VCaP (cell line): Measurements from ENCODE around the gene PTX4.

Experiments
- H3K27ac ChIP-seq: fragments of 450-650 bp; 2 replicates; pipeline ENCODE4 v1.5.1; 2017
- TF ChIP-seq, protein P1 (sequence below): fragments of 450-650 bp; conservative IDR thresholded peaks from 2 replicates; pipeline ENCODE4 v1.5.1; 2017; ENCODE audit warnings: mild to moderate bottlenecking, moderate library complexity

The PTX4 gene

DNA sequence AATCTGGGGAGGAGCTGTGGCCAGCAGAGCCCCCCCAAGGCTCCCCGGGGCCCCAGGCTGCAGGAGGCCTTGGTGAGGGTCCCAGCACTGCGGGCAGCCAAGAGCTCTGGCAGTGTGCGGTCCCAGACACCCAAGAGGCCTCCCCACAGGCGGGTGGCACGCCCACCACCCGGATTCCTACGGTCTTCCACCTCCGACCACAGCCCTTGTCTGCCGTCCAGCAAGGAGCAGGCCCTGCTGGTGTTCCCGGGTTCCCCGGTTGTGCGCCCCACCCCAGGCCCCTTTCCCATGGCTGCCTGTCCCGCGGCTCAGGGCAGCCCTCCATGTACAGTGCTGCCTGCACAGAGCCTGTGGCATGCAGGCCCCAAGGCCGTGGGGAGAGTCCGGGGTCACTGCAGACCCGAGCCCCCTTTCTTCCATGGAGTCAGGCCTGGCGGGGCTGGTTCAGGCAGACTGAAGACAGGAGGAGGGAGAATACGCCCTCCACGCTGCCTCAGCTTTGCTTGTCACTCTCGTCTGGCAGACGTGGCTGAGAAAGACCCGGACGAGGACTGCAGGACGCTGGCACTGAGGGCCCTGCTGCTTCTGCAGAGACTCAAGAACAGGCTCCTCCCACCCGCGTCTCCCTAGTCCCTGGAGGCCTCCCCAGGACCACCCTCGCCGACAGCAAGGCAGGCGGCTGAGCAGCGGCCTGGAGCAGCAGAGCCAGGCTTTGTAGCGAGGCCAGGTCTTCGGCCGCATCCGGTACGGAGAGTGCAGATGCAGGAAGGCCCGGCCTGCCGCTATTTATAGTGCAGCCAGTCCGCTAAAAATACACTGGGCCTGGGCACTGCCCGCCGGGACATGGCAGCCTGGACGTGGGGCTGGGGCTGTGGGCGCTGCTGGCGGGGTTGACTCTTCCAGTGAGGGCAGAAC, 20.8 kb upstream of the PTX4 start:
- no peak overlapping the region for H3K27ac ChIP-seq
- TF ChIP-seq, protein P1, sequence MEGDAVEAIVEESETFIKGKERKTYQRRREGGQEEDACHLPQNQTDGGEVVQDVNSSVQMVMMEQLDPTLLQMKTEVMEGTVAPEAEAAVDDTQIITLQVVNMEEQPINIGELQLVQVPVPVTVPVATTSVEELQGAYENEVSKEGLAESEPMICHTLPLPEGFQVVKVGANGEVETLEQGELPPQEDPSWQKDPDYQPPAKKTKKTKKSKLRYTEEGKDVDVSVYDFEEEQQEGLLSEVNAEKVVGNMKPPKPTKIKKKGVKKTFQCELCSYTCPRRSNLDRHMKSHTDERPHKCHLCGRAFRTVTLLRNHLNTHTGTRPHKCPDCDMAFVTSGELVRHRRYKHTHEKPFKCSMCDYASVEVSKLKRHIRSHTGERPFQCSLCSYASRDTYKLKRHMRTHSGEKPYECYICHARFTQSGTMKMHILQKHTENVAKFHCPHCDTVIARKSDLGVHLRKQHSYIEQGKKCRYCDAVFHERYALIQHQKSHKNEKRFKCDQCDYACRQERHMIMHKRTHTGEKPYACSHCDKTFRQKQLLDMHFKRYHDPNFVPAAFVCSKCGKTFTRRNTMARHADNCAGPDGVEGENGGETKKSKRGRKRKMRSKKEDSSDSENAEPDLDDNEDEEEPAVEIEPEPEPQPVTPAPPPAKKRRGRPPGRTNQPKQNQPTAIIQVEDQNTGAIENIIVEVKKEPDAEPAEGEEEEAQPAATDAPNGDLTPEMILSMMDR: no peak

DNA sequence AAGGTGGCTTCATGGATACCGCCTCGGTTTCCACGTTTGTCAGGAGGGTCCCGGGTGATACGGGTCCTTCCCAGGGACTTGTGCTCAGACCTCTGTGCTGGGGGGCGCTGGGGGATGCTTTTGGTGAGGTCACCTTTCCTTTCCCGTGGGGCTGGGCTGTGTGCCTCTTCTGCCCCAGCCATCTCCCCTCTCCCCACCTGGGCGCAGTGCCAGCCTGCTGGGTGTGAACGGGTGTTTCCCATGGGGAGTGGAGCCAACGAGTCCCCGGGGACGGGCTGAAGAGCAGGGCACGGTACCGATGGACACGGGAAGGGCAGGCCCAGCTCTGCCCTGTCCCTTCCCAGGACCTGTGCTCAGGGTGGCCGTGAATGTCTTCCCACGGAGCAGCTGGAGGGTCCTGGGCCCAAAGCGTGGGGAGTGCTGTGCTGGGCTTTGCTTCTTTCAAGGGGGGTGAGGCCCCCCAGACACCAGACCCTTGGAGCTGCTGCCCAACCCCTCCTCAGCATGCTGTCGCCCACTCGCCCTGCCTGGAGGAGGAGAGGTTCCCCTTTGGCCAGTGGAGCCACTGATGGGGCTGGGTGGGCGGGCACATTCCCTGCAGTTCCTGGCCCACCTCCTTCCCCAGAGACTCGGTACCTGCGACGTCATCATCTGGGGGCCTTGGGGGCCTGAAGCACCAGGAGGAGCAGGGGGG, 19.9 kb upstream of the PTX4 start:
- TF ChIP-seq, protein P1: no peak
- H3K27ac ChIP-seq: no peak overlapping the region

DNA sequence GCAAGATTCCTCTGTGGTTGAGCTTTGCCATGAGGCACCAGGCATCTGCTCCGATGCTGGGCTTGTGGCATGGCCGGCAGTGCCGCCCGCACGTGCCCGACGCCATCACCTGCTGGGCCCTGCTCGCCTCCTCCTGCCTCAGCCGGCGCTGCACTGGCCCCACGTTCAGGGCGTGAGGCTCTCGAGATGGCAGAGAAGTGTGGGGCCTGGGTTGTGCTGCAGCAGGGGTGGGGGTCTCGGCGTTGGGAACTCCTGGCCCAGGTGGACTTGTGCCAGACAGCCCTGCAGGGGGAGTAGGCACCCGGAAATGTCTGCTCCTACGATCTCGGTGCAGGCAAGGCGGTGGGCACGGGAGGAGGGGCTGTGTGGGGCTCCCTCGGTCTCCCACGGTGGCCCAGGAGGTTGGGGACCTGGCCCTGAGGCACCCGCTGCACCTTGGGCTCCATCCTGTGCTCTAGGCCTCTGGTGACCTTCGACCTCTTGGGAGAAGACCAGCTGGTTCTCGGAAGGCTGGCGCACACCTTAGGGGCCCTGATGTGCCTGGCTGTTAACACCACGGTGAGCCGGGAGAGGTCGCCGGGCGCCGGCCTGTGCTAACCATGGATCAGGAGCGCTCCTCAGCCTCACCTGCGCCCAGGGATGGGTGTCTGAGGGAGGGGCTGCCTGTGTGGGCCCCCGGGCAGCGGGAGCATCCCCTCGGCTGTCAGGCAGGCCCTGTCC, 17.9 kb upstream of the PTX4 start:
- H3K27ac ChIP-seq: no peak overlapping the region
- TF ChIP-seq, protein P1: no peak

DNA sequence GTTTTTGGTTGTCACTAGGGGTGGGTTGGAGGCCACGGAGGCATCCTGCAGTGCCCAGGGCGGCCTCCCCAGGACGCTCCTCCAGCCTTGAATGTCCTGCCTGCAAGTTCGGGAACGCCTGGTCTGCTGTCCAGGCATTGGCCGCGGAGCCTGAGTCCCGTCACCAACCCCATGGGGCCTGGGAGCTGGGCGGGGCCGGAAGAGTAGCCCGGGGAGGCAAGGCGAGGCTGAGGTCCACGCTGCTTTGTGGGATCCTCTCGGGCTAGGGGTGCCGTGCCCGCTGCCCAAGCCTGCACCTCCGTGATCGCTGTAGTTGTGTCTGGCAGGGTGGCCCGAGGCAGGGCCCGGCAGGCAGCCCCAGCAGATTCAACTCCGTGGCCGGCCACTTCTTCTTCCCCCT, 17.2 kb upstream of the PTX4 start:
- no peak overlapping the region for H3K27ac ChIP-seq
- TF ChIP-seq, protein P1: no peak

DNA sequence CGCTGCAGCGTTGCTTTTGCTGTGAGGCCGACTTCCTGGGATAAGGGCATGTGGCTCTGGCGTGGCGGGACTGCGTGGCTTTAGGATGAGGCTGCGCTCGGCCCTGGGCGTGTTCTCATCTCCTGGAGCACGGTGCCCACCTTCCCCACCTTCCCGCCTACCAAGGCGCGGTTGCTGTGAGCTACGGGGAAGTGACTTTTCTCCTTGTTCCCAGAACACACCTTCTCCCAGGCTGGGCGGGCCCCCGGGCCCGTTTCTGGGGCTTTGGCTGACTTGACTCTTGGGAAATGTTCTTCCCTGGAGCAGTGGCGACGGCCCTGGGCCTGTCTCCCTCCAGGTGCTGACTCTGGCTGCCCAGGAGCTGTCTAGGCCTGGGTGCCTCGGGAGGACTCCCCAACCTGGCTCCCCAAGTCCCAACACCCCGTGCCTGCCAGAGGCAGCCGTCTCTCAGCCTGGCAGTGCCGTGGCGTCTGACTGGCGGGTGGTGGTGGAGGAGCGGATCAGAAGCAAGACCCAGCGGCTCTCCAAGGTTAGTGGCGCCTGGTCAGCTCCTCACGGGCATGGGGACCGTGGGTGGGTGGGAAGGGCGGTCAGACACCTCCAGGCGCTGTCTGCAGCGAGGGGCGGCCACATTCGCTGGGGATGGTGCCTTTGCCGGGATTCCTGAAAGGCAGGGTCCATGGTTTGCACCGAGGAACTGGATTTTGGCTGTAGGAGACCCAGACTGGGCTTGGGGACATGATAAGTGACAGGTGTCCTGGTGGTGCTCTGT, 16.5 kb upstream of the PTX4 start:
- TF ChIP-seq, protein P1: no peak
- no peak overlapping the region for H3K27ac ChIP-seq

DNA sequence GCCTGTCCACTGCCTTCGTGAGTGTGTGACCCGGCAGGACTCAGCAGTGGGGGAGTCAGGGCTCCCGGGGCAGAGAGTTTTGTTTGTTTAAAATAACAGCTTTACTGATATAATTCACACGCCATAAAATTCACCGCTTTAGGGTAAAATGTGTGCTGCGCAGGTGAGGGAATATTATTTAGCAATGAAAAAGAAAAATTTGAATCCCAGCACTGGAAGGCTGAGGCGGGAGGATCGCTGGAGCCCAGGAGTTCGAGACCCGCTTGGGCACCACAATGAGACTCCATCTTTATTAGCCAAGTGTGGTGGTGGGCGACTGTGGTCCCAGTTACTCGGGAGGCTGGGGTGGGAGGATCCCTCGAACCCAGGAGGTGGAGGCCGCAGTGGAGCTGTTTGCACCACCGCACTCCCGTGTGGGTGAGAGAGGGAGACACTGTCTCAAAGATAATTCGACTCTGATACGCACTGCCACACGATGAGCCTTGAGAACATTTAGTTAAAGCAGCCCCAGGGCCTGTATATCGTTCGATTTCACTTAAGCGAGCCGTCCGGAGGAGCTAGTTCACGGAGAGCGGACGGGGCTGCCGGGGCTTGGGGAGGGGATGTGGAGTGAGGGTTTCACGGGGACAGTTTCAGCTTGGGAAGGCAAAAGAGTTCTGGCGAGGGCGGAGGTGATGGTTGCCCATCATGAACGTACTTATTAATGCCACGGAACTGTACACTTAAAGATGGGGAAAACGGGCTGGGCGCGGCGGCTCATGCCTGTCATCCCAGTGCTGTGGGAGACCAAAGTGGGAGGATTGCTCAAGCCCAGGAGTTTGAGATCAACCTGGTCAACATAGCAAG, 14.6 kb upstream of the PTX4 start:
- H3K27ac ChIP-seq: no peak overlapping the region
- TF ChIP-seq, protein P1: no peak
